Ureter (tissue), 1 donor: Measurements from ENCODE around the gene ICAM5. TPM values are rescaled to one million over a fixed set of nuclear protein-coding genes. Genes with fewer than 3 reads are reported as not detected.
"Not testable (repeated sequence)": the region's sequence is repeated elsewhere in the genome, so short reads cannot be mapped to it uniquely, and the experiment has no call there.

ENCODE experiments used
- DNase-seq: peaks from one replicate; pipeline ENCODE4 v3.0.0-alpha.2; 2020; ENCODE audit warnings: low spot score
- total RNA-seq: library from RNA; stranded (reverse); gene quantifications from one replicate; pipeline ENCODE4 v1.2.4, GENCODE V29; 2023
- donor health status: DM: yes; HTN: yes; CAD: no.

The ICAM5 gene
- total RNA-seq, 1 donor from 2014 or later: 1.8 TPM

DNA sequence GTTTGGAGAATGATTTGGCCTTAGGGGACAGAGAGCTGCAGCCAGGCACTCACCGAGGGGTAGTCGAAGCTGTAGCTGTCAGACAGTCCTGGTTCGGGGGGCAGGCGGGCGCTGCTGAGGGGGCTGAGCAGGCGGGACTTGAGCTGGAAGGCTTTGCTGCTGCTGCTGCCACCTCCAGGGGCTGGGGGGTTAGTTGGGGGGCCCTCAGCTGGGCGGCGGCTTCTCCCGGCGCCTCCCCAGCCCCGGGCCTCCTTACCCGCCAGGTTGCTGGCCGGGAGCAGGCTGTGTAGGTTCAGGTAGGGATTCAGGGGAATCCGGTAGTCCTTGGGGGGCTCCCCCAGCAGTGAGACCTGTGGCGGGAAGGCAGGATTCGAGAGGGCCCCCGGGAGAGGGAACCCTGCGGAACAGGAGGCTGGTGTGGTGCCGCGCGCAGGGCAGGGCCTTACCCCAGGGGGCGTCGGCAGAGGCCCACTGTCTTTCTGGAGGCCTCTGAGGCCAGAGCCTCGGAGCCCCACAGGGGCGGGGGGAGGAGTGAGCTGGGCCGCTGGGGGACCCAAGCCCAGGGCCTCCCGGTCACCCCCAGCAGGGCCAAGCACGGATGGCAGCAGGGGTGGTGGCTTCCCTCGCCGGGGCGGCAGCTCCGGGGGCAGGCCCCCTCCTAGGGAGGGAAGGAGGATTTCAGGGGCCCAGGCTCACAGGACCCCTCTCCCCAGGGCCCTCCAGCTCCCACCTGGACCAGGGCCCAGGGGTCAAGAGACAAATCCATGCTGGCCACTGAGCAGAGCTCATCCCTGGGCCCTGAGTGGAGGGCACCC is 31.1 kb downstream of the ICAM5 start:
- DNase-seq: no peak

DNA sequence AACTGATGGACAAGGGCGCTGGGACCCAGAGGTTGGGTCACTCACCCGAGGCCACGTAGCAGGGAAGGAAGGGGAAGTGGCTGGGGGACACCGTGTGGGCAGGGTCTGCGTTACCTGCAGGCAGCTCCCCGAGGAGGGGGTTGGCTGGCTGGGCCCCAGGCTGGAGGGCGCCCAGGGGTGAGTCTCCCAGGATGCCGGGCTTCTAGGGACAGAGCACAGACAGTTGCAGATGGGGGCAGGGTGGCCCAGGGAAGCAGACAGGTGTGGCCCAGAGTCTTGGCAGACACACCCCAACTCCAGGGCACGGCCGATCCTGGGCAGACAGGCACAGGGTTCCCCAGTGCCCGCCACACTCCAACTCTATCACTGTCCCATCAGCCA is 31.7 kb downstream of the ICAM5 start:
- no peak for DNase-seq

DNA sequence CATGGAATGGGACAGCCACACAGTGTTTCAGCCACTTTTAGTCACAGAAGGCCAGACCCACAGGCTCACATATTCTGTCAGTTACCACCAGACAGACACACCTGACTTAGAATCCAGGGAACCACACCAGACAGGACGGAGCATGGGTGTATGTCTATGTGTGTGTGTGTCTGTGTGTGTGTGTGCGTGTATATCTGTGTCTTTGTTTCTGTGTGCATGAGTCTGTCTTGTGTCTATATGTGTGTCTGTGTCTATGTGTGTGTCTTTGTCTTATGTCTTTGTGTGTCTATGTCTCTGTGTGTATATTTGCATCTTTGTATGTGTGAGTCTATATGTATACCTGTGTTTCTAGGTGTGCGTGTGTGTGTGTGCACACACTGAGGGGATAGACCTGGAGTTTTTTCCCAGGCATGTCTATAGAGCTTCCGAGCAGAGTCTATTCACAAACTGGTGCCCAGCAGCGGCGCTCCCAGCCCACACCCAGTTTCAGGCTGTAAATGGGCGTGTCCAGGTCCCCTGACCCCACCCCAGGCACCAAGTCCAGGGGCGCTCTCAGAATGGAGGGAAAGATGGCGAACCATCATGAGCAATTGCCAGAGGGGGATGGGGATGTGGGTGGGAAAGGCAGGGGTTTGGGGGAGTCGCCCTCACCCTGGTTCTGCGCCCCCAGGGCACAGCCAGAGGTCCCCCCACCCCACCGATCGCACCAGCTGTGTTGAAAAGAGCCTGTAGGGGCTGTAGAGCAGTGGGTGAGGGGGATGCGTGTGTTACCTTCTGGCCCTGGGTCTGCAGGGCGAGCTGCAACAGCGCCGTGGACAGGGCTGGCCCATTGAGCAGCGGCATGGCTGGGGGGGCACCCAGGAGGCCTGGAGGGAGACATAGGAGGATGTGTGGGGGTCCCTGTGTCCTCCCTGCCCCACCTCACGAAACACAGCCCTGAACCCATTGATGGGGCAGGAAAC is 32.4 kb downstream of the ICAM5 start:
- no peak for DNase-seq

DNA sequence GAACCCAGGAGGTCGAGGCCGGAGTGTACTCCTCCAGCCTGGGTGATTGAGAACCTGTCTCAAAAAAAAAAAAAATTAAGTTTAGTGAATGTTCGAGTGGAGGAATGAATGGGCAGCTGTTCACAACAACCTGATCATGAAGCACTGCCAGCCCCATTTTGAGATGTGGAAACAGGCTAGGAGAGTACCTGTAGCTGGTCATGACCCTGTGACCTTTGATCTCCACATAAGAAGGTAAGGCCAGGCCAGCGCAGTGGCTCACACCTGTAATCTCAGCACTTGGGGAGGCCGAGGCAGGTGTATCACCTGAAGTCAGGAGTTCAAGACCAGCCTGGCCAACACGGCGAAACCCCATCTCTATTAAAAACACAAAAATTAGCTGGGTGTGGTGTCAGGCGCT is 36.0 kb downstream of the ICAM5 start:
- DNase-seq: no peak

DNA sequence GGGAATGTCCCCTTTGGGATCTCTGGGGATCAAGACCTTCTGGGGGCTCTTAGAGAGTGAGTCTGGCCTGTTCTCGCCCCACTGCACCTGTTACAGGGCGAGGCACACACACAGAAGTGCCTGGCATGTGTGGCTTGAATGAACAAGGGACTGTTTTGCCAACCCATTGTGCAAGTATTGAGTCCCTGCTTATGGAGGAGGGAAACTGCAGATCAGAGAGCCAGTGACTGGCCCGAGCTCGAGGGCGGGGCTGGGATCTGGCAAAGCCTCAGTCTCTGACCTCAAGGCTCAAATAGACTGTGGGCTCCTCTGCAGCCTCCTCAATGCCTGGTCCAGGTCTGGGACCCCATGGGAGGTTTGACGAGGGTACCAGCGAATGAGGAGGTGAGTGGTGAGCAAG is 38.0 kb downstream of the ICAM5 start:
- no peak for DNase-seq

DNA sequence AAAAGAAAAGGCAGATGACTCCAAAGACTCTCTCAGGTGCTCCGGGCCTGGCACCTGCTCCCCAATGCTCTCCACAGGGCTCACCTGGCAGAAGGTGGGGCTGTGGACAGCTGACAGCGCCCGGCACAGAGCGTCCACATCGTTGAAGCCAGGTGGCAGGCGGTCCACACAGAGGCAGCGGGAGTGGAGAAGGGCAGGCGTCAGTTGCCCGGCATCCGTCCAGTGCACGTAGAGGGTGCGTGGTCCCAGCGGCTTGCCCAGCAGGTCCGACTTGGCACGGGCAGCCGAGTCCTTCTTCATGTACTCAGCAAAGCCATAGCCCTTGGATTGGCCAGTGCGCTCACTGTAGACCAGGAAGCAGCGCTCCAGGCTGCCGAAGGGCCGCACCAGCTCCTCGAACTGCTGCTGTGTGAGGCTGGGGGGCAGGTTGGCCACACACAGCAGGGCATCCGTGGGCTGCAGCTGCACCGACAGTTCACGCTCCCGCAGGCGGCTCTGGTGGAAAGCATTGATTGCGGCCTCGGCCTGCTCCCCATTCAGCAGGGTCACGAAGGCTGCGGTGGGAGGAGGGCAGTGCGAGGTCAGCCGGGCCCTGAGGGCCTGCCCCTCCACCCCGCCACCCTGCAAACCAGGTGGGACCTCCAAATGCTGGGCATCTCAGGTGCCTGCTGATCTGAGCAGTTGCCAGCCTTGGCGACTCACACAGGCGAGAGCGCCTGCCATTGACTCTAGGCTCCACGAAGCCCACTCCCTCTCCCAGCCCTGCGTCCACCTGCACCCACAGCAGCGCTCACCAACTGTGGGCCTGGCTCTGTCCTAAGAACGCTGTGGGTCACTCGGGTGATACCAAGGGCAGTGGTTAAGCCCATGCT is 39.0 kb downstream of the ICAM5 start:
- DNase-seq: no peak

DNA sequence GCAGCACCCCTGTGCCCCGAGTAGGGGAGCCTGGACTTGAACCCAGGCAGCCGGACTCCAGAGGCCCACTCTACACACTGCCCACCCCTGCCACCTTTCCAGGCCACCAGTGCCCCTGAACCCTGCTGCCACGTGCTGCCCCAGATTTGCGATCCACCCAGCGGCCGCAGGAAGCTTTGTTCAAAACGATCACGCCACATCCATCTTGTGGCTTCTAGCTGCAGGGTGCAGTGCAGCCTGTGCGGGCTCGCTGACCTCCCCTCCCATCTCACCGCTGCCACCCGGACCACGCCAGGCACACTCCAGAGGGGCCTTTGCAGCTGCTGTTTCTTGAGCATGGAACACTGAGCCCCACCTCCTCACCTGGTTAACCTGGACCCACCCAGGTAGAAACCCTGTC is 39.8 kb downstream of the ICAM5 start:
- no peak for DNase-seq

DNA sequence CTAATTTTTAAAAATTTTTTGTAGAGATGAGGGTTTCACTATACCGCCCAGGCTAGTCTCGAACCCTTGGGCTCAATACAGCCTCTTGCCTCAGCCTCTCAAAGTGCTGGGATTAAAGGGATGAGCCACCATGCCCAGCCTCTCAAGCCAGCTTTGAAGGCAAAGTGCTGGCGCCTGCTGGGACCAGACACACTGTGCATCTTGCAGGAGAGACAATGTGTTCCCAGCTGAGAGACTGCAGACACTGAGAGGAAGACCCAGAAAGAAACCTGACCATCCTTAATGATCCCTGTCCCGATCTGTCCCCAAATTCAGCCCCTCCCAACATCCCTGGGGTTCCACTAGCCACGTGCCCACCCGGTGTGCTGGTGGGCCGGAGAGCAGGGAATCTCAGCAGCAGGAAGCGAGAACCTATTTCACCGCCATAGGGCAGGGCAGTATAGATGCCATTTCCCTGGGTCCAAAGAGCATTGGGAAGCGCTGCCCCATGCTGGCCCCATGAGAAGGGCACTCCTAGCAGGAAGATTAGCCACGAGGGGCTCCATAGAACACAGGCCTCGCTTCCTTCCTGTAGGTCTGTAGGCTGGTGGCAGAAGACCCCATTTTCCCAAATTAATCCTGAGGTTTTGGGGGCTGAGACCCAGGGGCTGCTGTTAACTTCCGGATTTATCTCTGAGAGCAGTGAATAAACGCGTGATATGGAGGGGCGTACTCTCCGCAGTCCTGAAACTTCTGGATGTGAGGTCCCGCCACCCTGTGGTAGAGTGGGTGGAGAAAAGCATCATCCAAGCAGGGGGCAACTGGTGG is 42.6 kb downstream of the ICAM5 start:
- no peak for DNase-seq

DNA sequence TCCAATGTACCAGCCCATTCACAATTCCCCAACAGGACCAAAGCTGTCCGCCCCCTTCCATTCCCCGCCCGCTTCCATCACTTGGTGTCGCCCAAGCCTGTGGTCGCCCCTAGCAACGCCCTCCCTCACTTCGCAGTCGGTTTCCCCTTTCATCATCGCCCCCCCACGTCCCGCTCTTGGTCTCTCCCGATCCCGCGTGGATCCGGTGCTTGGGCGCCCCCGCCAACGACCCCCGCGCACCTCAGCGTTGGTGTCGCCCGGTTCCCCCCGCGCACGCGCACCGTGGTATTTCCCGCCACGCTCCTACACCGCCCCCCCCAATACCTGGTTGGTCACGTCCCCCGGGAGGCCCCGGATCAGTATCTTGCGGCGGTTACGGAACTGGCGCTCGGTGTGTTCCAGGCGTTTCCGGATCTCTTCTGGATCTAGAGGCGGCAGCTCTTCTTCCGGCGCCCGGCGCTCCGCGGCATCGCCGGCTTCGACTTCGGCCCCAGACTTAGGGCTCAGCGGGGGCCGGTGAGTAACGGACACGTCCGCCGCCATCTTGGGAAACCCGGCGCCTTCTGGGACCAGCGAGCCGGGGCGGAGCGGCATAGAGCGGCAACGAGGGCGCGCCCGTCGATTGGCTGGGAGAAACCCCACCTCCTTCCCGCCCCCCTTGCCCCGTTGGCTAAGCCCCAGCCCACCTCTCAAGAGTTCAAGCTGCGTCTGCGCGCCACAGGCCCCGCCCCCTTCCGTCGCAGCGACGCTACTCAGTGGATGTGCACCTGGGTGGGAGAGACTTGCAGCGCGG is 43.4 kb downstream of the ICAM5 start, which contains the start of gene RAVER1:
RAVER1 (minus strand) TSS at position 565 of the 793 bp plus-strand sequence; CDS start at position 543, 22 bp downstream.
- peak; percentile 98 for DNase-seq

DNA sequence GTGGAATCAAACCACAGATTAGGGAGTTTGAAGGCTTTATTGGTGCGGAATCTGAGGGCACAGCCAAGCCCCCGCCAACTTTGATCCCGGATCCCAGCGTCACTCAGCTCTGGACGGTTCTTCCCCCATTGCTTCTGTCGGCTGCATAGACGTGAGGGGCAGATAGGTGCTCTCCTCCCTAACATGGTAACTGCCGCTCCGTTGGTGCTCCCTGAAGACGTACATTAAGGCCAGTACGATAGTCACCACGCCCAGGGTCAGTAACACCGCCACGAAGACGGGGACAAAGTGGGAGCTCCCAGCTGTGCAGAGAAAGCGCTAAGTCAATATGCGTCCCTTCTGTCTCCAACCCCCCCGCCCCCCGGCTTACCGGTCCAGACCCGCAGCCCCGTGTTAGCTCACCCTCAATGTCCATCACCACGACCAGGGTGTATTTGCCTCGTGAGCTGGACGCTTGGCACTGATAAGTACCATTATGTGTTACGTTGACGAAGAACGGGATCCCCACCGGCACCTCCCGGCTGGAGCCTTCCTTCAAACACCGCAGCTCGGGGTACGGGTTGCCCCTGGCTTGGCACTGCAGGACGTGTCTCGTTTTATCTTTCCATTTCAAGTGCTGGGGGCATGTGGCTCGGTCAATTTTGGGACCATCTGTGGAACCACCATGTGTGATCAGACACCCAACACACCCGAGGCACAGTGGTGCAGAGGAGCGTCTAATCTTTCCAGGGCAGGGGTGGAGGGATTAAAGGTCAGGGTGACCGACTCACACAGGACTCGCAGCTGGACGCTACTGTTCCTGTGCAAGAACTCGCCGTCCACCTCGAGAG is 44.2 kb downstream of the ICAM5 start:
- DNase-seq: no peak

DNA sequence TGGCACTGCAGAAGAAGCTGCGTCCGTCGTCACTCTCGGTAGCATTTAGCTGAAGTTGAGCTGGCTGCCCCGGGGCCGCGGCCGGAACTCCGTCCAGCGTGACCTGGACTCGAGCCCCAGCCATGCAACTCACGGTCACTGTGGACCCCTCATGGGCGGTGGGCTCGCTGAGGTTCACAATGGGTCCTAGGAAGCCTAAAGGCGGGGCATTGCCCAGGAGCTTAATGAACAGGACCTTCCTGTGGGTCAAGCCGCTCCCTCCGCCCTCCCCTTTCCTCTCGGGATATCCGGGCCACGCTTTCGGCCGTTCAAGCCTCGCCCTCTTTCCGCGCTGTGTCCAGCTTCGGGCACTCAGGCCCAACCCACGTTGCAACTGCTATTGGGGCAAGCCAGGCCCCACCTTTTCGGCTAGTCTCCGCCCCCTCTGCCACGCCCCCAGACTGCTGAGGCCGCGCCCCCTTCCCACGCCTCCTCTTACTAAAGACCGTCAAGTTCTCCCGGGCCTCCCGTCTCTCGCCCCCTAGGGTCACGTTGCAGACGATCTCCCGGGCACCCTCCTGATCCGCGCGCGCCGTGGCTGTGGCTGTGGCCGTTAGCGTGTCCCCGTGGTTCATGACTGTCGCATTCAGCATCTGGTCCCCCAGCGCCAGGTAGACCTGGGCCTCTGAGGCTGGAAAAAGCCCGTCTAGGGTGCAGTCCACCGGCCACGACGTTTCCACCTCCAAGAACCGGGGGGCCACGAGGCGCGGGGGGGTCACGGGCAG is 45.0 kb downstream of the ICAM5 start:
- peak; percentile 95 for DNase-seq

DNA sequence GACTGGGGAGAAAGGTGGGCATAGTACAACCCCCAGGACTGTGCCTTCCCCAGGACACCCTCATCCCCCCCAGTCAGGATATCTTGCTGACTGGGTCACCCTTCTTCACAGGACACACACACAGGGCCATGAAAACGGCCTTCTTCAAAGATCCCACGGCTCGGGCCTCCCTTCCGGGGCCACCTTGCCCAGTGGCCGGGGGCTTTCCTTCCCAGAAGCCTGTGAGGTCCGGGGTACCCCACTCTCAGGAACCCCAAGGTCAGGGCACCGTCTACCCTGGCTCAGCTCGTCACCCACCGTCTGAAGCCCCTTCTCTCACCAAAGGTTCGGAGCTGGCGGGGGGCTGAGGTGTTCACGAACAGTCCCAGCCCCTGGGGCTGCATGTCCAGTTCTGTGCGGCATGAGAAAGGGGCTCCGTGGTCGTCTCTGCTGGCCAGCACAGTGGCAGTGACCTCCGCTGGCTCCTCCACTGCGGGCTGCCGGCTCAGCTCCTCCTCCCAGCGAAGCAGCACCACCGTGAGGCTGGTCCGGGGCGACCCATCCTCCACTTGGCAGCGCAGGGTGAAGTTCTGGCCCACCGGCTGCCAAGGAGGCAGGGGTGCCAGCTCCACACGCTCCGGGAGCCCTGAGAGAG is 45.7 kb downstream of the ICAM5 start:
- DNase-seq: no peak

DNA sequence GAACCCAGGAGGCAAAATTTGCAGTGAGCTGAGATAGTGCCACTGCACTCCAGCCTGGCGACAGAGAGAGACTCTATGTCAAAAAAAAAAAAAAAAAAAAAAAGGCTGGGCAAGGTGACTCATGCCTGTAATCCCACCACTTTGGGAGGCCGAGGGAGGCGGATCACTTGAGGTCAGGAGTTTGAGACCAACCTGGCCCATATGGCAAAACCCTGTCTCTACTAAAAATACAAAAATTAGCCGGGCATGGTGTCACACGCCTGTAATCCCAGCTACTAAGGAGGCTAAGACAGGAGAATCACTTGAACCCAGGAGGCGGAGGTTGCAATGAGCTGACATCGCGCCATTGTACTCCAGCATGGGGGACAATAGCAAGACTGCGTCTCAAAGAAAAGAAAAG is 47.0 kb downstream of the ICAM5 start:
- DNase-seq: not testable (repeated sequence)

DNA sequence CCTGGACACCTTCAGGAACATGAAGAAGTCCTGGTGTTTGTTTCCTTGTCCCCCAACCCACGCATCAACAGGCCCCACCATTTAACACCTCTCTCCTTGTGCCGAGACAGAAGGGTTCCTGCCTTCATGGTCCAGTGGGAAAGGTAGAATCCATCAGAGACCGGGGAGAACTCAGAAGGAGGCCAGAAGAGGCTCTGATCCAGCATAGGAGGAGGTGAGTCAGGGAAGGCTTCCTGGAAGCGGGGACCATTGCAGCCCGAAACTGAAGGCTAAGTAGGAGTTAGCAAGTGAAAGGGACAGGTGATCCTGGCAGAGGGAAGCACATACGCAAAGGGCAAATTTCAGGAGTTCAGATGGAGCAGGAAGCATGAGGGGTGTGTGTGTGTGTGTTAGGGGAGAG is 49.2 kb downstream of the ICAM5 start:
- no peak for DNase-seq

DNA sequence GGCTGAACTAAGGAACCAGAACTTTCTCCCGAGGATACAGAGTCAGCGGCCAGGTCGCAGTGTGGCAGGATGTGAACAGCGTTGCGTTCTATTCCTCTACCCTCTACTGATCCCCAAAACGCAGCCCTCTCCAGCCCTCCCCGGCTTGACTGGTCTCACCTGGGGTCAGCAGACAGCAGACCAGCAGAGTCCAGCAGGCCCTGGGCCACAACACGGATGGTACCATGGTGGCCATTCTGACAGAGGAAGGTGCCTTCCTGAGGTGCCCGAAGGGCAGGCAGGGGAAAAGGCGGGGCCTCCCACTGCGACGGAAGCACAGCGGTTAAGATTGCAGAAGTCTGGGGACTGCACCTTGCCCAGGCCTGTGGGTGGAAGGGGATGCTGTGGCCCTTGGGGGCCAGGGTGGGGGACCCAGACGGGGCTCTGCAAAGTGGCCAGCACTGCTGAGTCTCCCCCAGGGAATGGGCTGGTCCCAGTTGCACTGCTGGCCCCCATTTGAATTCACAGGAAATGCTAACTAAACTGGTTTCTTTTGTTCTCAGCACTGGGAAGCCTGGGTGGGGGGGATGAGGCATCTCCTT is 49.7 kb downstream of the ICAM5 start, which contains the start of gene ICAM3:
ICAM3 (minus strand) TSS at position 245 of the 581 bp plus-strand sequence; CDS start at position 235, 10 bp downstream.
- DNase-seq: no peak

DNA sequence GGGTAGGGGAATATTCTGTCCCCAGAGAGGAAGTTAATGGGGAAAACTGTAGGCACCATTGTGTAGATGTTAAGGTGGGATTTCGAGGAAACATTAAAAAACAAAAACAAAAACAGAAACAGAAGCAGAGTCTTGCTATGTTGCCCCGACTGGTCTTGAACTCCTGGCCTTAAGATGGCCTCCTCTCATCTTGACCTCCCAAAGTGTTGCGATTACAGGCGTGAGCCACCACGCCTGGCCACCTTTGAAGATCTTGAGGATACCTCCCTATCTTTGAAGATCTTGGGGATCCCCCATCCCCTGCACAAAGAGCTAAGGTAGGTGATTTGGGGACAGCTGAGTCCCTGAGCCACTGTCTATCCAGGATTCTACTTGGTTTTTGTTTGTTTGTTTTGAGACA is 50.2 kb downstream of the ICAM5 start:
- no peak for DNase-seq

DNA sequence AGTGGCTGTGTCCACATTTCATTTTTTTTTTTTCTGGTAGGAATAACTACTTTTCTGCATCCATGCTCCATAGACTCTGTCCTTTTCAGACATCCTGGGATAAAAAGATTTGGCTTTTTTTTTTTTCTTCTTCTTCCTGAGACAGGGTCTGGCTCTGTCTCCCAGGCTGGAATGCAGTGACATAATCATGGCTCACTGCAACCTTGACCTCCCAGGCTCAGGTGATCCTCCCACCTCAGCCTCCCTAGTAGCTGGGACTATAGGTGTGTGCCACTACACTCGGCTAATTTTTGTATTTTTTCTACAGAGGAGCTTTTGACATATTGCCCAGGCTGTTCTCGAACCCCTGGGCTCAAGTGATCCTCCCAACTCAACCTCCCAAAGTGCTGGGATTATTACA is 53.7 kb downstream of the ICAM5 start:
- no peak for DNase-seq
